Peyer's patch (tissue), 4 donors: ENCODE data around the gene TGM3. TPM values are rescaled to one million over a fixed set of nuclear protein-coding genes. Genes with fewer than 3 reads are reported as not detected.

Experiments
- DNase-seq, 3 donors: peaks; one replicate each; pipeline ENCODE4 v3.0.0-alpha.2; 2017 to 2019
- H3K27ac ChIP-seq, 4 donors: fragments of 200-600 bp; sonication (generic); one replicate each; pipeline ENCODE4 v1.5.1; 2016 to 2019
- H3K27me3 ChIP-seq, 2 donors: fragments of 200-600 bp; sonication (generic); one replicate each; pipeline ENCODE4 v1.5.1; 2019
- H3K36me3 ChIP-seq, 3 donors: fragments of 200-600 bp; sonication (generic); one replicate each; pipeline ENCODE4 v1.5.1; 2016 to 2019
- H3K4me1 ChIP-seq, 4 donors: fragments of 200-600 bp; sonication (generic); one replicate each; pipeline ENCODE4 v1.5.1; 2016 to 2019
- H3K4me3 ChIP-seq, 4 donors: fragments of 200-600 bp; sonication (generic); 1 replicate in 3 of 4; 2 replicates in 1 of 4; pipeline ENCODE4 v1.5.1; 2016 to 2019; ENCODE audit warnings: mild to moderate bottlenecking in 1 of 4
- H3K9me3 ChIP-seq, 4 donors: fragments of 200-600 bp; sonication (generic); one replicate each; pipeline ENCODE4 v1.5.1; 2016 to 2019; ENCODE audit warnings: mild to moderate bottlenecking in 1 of 4
- CTCF ChIP-seq, 6 experiments: fragments of 450-650 bp in 4 of 6; fragments of 200-600 bp in 2 of 6; sonication (generic) in 1 of 6; IDR thresholded peaks; one replicate each; pipeline ENCODE4 v1.5.1; 2017 to 2019; ENCODE audit warnings: antibody characterized with exemption in 6 of 6, mild to moderate bottlenecking in 3 of 6, moderate library complexity in 1 of 6
- POLR2A ChIP-seq, 2 donors: fragments of 450-650 bp; IDR thresholded peaks; one replicate each; pipeline ENCODE4 v1.5.1; 2017; ENCODE audit warnings: antibody characterized with exemption in 2 of 2, mild to moderate bottlenecking in 2 of 2, moderate library complexity in 2 of 2
- total RNA-seq, 4 donors: library from RNA; depleted of rRNA; stranded (reverse); fragments of >200 nt; gene quantifications; one replicate each; pipeline ENCODE4 v1.1.0, GENCODE V29; 2016

Gene TGM3
- total RNA-seq, 4 donors from 2014 or later = 0.40 TPM; not detected in 3

GRCh38 chr20:2253256-2253655, 42.5 kb upstream of the TGM3 start:
- Histone ChIP-seq H3K36me3 (no peaks in the 10 kb centered on the region), H3K4me1 (no peaks in the 10 kb centered on the region), H3K4me3 (no peak overlapping the region), H3K27me3 (no peaks in the 10 kb centered on the region), H3K27ac (no peak overlapping the region), H3K9me3 (no peaks in the 10 kb centered on the region)
- no peak for DNase-seq
- TF ChIP-seq CTCF (IDR thresholded peaks at IDR 0.05) (no peak), POLR2A (IDR thresholded peaks at IDR 0.05) (no peak)

GRCh38 chr20:2254333-2254732, 41.5 kb upstream of the TGM3 start:
- no peak for TF ChIP-seq CTCF (IDR thresholded peaks at IDR 0.05)
- no peak for TF ChIP-seq POLR2A (IDR thresholded peaks at IDR 0.05)
- H3K9me3 ChIP-seq = no peaks in the 10 kb centered on the region
- H3K27ac ChIP-seq = no peak overlapping the region
- DNase-seq = no peak
- no peaks in the 10 kb centered on the region for H3K36me3 ChIP-seq
- H3K4me1 ChIP-seq = no peaks in the 10 kb centered on the region
- no peaks in the 10 kb centered on the region for H3K27me3 ChIP-seq
- no peak overlapping the region for H3K4me3 ChIP-seq

GRCh38 chr20:2255926-2256531, 39.8 kb upstream of the TGM3 start:
- H3K36me3 ChIP-seq = no peaks in the 10 kb centered on the region
- no peaks in the 10 kb centered on the region for H3K27me3 ChIP-seq
- no peak for TF ChIP-seq POLR2A (IDR thresholded peaks at IDR 0.05)
- TF ChIP-seq CTCF (IDR thresholded peaks at IDR 0.05) = no peak
- no peak overlapping the region for H3K4me3 ChIP-seq
- H3K4me1 ChIP-seq = no peaks in the 10 kb centered on the region
- DNase-seq = no peak
- H3K27ac ChIP-seq = no peak overlapping the region
- H3K9me3 ChIP-seq = no peaks in the 10 kb centered on the region

GRCh38 chr20:2259731-2260130, 36.1 kb upstream of the TGM3 start:
- Histone ChIP-seq H3K9me3 (no peaks in the 10 kb centered on the region), H3K4me3 (no peak overlapping the region), H3K27ac (peak overlapping the region in 1 of 4 donors; percentile 5), H3K36me3 (no peaks in the 10 kb centered on the region), H3K27me3 (no peaks in the 10 kb centered on the region), H3K4me1 (no peaks in the 10 kb centered on the region)
- DNase-seq = no peak
- no peak for TF ChIP-seq POLR2A (IDR thresholded peaks at IDR 0.05)
- TF ChIP-seq CTCF (IDR thresholded peaks at IDR 0.05) = no peak

GRCh38 chr20:2260250-2260649, 35.6 kb upstream of the TGM3 start:
- DNase-seq = peak in 2 of 3 donors; percentile 48 to 57
- Histone ChIP-seq H3K9me3 (no peaks in the 10 kb centered on the region), H3K4me3 (no peak overlapping the region), H3K27me3 (no peaks in the 10 kb centered on the region), H3K36me3 (no peaks in the 10 kb centered on the region), H3K27ac (peak overlapping the region in 2 of 4 donors; percentile 5 to 20), H3K4me1 (no peaks in the 10 kb centered on the region)
- TF ChIP-seq CTCF (IDR thresholded peaks at IDR 0.05) (no peak), POLR2A (IDR thresholded peaks at IDR 0.05) (no peak)
